GM18519 (cell line): Measurements from ENCODE around the gene PRPF4.
"Not testable (repeated sequence)": the region's sequence is repeated elsewhere in the genome, so short reads cannot be mapped to it uniquely, and the experiment has no call there.

Source experiments
- ATAC-seq: cut with Tn5 transposase; IDR thresholded peaks from one replicate; pipeline ENCODE4 v1.9.1; 2021; ENCODE audit warnings: mild to moderate bottlenecking, moderate library complexity; ENCODE audit not compliant: unreplicated experiment, low FRiP score

PRPF4 gene

DNA sequence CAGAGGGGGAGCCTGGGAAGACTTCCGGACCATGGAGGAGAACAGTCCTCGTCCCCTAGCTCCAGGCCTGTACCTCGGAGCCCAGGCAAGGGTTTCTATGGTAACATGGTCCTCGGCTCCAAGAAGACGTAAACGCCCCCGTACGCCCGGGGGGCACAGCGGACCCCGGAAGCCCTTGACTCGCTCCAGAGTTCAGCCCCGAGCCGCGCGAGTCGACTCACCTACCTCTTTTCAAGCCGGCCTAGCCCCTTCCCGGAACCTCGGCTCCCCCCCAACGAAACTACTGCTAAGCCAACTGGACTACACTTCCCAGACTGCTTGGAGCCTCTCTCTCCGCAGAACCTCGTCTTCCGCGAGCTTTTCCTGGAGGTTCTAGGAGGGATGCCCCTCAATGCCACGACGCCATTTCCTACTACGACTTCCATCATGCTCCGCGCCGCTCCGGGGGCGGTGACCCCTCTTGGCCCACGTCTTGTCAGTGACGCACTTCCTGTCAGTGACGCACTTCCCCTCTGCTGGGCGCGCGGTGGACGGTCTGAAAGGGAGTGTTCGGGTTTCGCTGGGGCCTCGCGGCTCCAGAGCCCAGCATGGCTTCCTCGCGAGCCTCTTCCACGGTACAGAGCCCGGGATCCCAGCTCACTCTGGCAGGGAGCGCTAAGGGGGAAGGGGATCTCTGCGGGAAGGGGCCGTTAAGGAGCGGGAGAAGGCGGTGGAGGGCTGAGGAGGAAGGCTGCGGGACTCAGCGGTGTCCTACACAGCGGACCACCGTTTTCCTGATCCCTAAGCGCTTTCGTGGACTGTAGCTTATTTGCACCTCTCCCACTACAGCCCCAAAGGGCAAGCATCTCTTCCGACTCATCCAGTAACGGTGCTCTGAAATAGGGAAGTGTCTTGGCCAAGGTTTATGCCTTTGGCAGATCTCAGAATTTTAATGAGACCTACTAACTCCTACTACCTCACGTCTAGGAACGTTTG lies at the start of gene PRPF4, which contains the start of gene CDC26:
Gene PRPF4, plus strand, starts transcription at position 502 of the 975 bp plus-strand sequence. Its CDS starts 86 bp downstream, at position 588.
Gene CDC26, minus strand, starts transcription at position 416 of the 975 bp plus-strand sequence. CDS start 3,065 bp downstream, outside the sequence.
- peak; percentile 90 for ATAC-seq

DNA sequence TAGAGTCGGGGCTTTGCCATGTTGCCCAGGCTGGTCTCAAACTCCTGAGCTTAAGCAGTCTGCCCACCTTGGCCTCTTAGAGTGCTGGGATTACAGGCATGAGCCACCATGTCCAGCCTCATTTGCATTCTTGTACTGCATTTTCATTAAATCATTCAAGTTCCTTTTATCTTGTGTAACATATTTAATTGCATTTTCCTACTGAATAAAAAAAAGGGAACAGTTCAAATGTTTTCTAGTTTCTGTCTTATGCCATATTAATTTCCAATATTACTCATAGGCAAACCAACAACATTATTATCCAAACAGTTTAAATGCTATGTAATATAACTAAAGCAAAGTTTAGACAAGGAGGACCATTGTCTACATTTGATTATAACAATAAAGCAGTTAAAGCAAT lies 48.0 kb upstream of the PRPF4 start:
- no peak for ATAC-seq

DNA sequence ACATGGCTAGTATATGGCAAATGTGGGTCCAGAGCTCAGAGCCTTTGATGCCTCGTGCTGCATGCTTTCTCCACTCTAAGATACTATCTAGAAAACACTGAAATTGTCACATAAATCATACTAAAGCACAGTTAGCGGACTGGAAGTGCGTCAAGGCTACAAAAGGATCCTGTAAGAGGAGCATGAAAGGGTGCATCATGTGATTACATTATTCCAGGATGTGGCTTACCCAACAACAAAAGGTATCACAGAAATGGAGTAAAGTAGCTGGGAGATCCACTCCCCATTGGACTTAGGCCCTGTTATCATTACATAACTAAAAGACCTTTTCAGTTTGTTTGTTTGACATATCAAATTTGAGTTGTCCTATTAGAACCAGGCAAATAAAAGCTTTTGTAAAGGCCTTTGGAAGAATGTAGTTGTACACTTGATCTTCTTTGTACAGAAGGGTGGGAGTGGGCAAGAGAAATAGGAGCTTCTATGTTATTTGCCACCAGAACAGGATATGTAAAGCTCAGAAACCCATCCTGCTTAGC lies 47.3 kb upstream of the PRPF4 start:
- ATAC-seq = no peak

DNA sequence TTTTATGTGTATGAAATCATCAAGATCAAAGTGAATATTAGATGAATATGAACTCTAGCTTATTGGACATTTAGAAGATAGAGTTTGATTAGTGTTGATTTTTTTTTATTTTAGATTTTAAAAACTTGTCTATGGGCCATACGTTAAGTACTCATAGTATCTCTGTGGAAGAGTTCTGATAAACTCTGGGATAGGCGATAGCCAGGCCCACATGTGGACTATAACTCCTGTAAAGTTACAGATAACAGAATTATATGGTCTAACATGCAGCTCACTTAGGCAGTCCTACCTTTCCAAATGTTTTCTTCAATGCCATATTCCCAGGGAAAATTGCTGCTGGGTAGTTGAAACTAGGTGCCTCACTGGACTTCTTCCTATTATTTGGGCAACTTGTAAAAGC lies 43.8 kb upstream of the PRPF4 start:
- ATAC-seq = no peak

DNA sequence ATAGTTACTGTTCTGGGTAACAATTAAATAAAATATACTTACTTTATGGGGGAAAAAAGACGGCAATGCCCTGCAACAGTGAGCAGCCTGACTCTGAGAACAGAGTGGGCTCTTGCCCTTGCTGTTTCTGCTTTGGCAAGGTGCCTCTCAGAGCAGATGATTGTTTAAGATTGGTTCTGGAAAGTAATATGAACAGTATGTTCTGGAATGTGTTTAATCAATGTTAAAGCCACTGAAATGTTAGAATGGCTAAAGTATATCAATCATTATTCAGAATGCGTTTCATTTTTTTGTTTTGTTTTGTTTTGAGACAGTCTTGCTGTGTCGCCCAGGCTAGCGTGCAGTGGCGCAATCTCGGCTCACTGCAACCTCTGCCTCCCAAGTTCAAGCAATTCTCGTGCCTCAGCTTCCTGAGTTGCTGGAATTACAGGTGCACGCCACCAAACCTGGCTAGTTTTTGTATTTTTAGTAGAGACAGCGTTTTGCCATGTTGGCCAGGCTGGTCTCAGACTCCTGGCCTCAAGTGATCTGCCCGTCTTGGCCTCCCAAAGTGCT lies 39.7 kb upstream of the PRPF4 start:
- ATAC-seq = not testable (repeated sequence)

DNA sequence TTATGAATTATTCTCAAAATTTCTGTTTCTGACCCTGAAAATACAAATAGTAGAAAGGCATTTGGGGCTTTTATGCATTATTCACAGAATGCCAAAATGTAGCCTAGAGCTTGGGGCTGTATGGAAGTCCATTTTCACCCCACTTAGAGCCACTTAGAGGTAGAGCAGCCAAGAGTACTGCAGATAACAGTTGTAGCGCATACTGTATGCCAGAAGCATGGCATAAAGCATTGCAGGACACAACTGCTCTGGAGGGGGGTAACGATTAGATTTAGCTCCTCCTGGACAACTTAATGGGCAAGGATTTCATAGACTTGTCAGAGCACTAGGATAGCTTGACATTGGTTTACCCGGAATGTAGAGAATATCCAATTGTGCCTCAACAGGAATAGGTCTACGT lies 38.4 kb upstream of the PRPF4 start:
- ATAC-seq = no peak

DNA sequence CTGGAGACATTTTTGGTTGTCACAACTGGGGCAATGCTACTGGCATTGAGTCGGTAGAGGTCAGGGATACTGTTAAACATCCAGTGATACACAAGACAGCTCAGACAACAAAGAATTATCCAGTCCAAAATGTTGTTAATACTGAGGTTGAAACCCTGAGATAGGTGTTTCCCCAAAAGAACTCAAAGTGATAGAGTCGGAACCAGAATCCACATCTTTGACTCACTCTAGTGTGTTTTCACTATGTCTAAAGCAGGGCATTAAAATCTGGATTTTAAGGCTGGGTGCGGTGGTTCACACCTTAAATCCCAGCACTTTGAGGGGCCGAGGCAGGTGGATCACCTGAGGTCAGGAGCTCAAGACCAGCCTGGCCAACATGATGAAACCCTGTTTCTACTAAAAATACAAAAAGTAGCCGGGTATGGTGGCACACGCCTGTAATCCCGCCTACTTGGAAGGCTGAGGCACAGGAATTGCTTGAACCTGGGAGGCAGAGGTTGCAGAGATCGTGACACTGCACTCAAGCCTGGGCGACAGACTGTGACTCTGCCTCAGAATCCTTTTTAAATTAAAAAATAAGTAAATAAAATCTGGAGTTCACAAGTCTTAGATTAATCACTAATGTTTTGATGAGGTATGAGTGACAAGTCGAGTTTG lies 37.1 kb upstream of the PRPF4 start:
- ATAC-seq = no peak

DNA sequence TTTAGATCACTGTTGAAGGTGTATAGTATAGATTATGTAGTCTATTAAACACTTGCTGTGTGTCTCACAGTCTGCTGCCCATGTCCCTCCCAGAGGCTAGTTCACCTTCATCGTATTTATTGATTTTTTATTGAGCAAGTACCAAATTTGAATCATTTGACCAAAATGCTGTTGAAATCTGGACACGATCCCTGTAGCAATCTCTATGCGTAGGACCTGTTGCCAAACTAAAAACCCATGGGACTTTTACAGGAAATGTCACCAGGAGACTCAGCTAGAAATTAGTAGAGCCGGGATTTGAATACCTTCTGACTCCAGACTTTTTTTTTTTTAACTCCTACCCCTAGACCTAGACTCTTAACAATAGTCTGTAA lies 36.6 kb upstream of the PRPF4 start:
- ATAC-seq = no peak

DNA sequence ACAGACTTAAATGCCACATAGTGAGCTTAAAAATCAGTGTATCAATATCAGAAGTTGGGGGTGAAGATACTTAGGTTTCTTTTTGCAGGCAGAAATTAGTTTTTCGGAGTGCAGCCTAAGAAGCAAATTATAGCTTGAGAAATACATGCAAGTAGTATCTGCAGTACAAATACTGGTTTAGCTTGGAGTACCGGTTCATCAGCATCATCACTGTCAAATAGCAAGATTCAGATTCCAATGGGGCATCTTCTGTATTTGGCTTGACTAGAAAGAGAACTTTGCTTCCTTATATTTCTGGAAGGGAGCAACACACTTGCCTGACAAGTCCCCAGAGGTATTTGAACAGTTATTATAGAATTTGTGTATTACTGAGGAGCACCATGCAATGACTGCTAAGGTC lies 34.3 kb upstream of the PRPF4 start:
- ATAC-seq = no peak

DNA sequence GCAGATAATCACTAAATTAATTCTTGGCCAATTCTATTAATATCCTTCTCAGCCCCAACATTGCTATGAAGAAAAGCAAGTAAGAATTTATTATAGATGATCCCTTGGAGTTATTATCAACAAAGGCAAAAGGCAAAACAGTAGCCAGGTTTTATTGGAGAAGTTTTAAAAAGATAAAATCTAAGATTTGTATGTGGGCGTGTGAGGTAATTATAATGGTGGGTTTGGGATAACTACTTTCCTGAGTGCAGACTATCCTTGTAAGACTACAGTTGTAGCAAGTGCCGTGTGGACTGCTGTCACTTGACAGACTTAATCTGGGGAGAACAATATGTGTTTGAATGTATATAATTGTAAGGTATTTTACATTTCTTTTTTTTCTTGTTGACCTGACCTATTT lies 30.9 kb upstream of the PRPF4 start:
- ATAC-seq = no peak

DNA sequence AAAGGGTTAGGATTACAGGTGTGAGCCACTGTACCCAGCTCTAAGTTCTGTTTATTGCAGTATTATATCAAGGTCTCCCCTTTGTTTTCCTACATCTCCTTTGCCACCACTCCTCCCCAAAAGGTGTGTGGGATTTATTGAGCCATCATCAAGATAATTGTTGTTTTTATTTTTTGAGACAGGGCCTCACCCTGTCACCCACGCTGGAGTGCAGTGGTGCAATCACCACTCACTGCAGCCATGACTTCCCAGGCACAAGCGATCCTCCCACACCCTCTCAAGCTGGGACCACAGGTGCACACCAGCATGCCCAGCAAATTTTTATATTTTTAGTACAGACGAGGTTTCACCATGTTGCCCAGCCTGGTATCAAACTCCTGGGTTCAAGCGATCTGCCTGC lies 29.6 kb upstream of the PRPF4 start:
- no peak for ATAC-seq

DNA sequence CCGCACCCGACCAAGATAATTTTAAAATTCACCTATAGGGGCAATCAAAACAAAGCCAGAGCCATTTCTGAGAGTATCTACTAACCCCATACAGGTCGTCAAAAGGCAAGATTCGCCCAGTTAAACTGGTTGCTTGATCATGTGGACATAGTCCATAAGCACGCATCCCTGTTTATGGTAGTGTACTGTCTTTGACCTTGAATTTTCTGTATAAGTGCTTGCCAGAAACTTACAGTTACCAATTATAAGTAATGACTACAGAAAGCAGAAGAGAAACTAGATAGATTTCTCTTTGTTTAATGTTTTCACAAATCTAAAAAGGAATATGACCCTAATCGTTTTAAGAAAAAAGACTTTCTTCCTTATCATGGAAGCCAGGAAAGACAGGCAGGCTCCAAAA lies 28.5 kb upstream of the PRPF4 start:
- ATAC-seq = no peak

DNA sequence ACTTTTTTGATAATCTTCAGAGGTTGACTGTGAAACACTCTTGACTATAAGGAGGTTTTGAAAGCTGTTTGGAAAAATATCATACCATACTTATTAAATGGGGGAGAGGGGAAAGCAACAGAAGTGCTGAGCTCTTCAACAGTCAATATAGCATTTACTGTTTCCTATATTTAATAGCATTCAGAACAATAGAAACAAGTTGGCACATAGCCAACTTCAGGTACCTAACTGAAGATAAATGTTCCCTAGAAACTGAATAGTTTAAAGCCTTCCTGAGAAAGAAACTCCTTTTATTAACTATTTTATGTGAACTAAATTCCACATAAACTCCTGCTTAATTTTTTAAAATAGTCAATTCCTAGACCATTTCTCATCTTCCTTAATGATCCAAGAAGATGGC lies 27.8 kb upstream of the PRPF4 start:
- ATAC-seq = no peak

DNA sequence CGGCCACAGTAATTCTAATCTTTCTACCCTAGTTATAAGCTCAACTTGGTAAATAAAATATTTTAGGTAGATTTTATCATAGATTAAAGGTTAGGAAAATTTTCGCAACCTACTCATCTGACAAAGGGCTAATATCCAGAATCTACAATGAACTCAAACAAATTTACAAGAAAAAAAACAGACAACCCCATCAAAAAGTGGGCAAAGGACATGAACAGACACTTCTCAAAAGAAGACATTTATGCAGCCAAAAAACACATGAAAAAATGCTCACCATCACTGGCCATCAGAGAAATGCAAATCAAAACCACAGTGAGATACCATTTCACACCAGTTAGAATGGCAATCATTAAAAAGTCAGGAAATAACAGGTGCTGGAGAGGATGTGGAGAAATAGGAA lies 25.8 kb upstream of the PRPF4 start:
- ATAC-seq = not testable (repeated sequence)

DNA sequence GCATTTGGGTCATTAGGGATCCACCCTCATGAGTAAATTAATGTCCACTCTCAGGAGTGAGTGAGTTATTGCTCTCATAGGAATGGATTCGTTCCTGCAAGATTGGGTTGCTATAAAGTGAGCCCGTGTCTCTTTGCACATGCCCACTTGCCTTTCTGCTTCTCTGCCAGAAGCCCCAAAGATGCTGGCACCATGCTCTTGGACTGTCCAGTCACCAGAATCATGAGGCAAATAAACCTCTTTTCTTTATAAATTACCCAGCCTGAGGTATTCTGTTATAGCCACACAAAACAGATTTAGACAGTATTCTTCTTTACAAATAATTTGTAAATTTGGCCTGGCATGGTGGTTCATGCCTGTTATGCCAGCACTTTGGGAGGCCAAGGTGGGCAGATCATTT lies 24.7 kb upstream of the PRPF4 start:
- ATAC-seq = no peak

DNA sequence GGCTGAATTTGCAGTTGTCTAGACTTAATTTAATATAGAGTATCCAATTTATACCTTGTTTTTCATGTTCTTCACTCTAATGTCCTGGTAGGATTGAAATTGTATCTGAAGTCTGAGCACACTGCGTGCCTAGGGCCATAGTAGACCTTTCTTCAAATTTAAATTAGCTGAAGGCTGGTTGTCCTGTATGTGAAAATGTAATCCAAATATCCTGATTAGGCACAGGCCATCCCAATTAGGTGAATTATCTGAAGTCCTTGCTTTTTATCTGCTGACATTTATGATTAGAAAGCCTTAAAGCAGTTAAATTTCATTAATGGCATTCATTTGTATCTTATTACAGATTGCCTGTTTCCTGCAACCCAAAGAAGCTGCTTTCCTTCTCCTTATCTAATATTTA lies 20.5 kb upstream of the PRPF4 start:
- no peak for ATAC-seq

DNA sequence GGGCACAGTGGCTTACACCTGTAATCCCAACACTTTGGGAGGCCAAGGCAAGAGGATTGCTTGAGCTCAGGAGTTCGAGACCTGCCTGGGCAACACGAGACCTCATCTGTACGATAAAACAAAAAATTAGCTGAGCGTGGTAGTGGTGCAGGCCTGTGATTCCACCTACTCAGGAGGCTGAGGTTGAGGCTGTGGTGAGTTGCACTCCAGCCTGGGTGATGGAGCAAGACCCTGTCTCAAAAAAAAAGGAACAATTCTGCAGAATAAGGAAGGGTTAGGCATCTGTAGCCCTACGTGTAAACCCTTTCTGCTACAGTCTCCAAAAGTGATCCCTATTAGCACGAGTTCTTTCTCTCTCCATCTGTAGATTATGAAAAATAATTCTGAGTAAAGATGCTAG lies 20.0 kb upstream of the PRPF4 start:
- no peak for ATAC-seq

DNA sequence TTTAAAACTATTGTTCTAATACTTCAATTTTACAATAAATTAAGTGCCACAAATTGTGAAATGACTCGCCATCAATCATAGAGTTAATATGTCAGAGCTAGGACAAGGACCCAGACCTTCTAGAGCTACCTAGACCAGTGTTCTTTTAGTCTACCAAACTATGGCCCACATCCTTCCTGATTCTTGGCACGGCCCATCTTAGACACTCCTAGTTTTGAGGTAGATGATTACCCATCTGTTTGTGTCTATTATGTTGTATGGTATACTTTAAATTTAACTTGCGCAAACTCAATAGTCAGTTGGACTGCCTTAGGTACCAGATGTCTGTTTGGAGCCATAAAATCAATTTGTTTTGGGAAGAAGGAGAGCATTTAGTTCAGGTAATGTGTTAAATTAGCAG lies 17.6 kb upstream of the PRPF4 start:
- no peak for ATAC-seq

DNA sequence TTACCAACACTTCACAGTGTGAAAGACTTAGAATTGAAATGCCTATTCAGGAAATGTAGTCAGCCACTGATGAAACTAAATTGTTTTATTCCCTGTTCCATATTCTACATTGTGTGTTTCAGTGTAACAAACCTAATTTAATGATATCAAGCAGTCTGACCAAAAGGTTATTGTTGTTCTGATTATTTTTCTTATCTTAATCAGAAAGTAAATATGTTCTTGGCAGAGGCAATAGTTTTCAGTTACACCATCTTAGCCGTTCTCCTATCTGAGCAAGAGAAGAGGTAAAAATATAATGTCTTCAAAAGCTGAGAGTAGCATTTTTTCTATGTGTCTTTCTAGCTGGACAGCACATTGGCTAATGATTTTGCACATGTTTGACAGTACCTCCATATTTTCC lies 17.2 kb upstream of the PRPF4 start:
- no peak for ATAC-seq

DNA sequence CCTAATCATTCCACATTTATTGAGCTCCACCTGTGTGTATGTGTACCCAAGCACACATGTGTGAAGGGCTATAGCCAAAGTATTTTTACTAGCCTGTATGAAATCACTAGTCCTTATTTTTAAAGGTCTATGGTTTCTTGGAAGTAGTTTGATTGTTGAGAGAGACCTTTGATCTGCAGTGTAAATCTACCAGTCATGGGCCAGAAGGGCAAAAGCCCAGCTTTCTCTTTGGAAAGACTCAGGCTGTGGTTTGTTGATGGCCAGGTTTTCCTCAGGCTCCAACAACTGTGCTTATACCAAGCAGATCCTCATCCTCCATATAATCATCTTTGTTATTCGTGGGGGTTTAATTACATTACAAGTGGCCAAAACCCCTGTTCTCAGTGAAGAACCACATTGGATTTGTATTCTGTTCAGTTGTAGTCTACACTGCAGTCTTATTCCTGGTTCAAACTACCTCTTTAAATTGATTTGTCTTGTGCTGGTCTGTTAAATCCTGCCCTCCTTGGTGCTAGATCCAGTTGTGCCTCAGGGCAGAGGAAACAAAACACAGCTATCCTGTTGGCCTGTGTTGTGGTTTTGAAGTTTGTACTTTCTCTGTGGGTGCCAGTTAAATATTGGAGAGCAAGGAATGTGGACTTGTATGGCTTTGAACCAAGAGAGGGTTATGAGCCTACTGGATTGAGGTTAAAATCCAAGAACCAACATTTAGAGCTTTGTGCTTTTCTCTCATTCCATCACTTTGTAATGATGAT lies 13.4 kb upstream of the PRPF4 start:
- ATAC-seq = no peak
